Measurements from ENCODE around the gene FITM2. TPM values are rescaled to one million over a fixed set of nuclear protein-coding genes. Genes with fewer than 3 reads are reported as not detected.

FITM2 gene
- total RNA-seq, 1 experiment from 2014 or later, result 7.4 TPM

- Histone ChIP-seq H3K27ac (no peak overlapping the region), H3F3A (ENCODE audit: insufficient read depth, low read depth) (no peaks in the 10 kb centered on the region), H3K27me3 (ENCODE audit: insufficient read depth, low read depth) (peaks cover 46% of the 10 kb centered on the region), H3K79me2 (ENCODE audit: low read depth) (no peaks in the 10 kb centered on the region), H3K9me2 (ENCODE audit: insufficient read depth) (no peaks in the 10 kb centered on the region), H3K4me3 (no peak overlapping the region), H3K4me2 (no peak overlapping the region), H2AFZ (no peak overlapping the region), H3K4me1 (replicated peaks; ENCODE audit: insufficient read depth) (no peaks in the 10 kb centered on the region), H3K9me3 (ENCODE audit: insufficient read depth, low read depth) (no peaks in the 10 kb centered on the region), H3K36me3 (ENCODE audit: low read depth) (no peaks in the 10 kb centered on the region), H4K20me1 (ENCODE audit: insufficient read depth) (no peaks in the 10 kb centered on the region; the same call in 1 of the 2 replicates)
- intact Hi-C loops (cut with micrococcal nuclease; ENCODE audit: unreplicated experiment), result no loop called here
- ChIA-PET POLR2A (ENCODE audit: unreplicated experiment) (no interaction called here), CTCF (no interaction called here)
- BruUV-seq (replicated peaks), result no TSS peak
- no peak for DNase-seq
- TF ChIP-seq CTCF (conservative IDR thresholded peaks at IDR 0.05) (no peak), EZH2 (IDR thresholded peaks at IDR 0.05; ENCODE audit: low read depth) (no peak)
Measured at GRCh38 chr20:44273231-44274215, 37.5 kb downstream of the FITM2 start.

- CTCF ChIA-PET, result no interaction called here
- no peak overlapping the region for H3K4me2 ChIP-seq
- no TSS peak for BruUV-seq (replicated peaks)
- no peaks in the 10 kb centered on the region for H3K79me2 ChIP-seq (ENCODE audit: low read depth)
- TF ChIP-seq EZH2 (IDR thresholded peaks at IDR 0.05; ENCODE audit: low read depth), result no peak
- TF ChIP-seq CTCF (conservative IDR thresholded peaks at IDR 0.05), result peak; percentile 34
- no peaks in the 10 kb centered on the region; the same call in 1 of the 2 replicates for H4K20me1 ChIP-seq (ENCODE audit: insufficient read depth)
- no peak overlapping the region for H2AFZ ChIP-seq
- no peaks in the 10 kb centered on the region for H3K36me3 ChIP-seq (ENCODE audit: low read depth)
- no peaks in the 10 kb centered on the region for H3K9me2 ChIP-seq (ENCODE audit: insufficient read depth)
- H3K4me1 ChIP-seq (replicated peaks; ENCODE audit: insufficient read depth), result no peaks in the 10 kb centered on the region
- no peak overlapping the region for H3K27ac ChIP-seq
- no peaks in the 10 kb centered on the region for H3K9me3 ChIP-seq (ENCODE audit: insufficient read depth, low read depth)
- intact Hi-C loops (cut with micrococcal nuclease; ENCODE audit: unreplicated experiment), result no loop called here
- POLR2A ChIA-PET (ENCODE audit: unreplicated experiment), result no interaction called here
- peaks cover 53% of the 10 kb centered on the region for H3K27me3 ChIP-seq (ENCODE audit: insufficient read depth, low read depth)
- H3F3A ChIP-seq (ENCODE audit: insufficient read depth, low read depth), result no peaks in the 10 kb centered on the region
- H3K4me3 ChIP-seq, result no peak overlapping the region
- no peak for DNase-seq
Measured at GRCh38 chr20:44271915-44272663, 38.9 kb downstream of the FITM2 start.

- ChIA-PET POLR2A (ENCODE audit: unreplicated experiment) (no interaction called here), CTCF (no interaction called here)
- no peaks in the 10 kb centered on the region for H3F3A ChIP-seq (ENCODE audit: insufficient read depth, low read depth)
- H3K36me3 ChIP-seq (ENCODE audit: low read depth), result no peaks in the 10 kb centered on the region
- no peaks in the 10 kb centered on the region for H3K79me2 ChIP-seq (ENCODE audit: low read depth)
- H3K27ac ChIP-seq, result no peak overlapping the region
- no peaks in the 10 kb centered on the region for H4K20me1 ChIP-seq (ENCODE audit: insufficient read depth)
- H3K4me1 ChIP-seq (replicated peaks; ENCODE audit: insufficient read depth), result no peaks in the 10 kb centered on the region
- BruUV-seq (replicated peaks), result no TSS peak
- no peaks in the 10 kb centered on the region for H3K9me2 ChIP-seq (ENCODE audit: insufficient read depth)
- no peaks in the 10 kb centered on the region for H3K9me3 ChIP-seq (ENCODE audit: insufficient read depth, low read depth)
- no peak overlapping the region for H3K4me2 ChIP-seq
- intact Hi-C loops (cut with micrococcal nuclease; ENCODE audit: unreplicated experiment), result no loop called here
- H2AFZ ChIP-seq, result no peak overlapping the region
- H3K4me3 ChIP-seq, result no peak overlapping the region
- H3K27me3 ChIP-seq (ENCODE audit: insufficient read depth, low read depth), result peaks cover 49% of the 10 kb centered on the region
- no peak for TF ChIP-seq CTCF (conservative IDR thresholded peaks at IDR 0.05)
- TF ChIP-seq EZH2 (IDR thresholded peaks at IDR 0.05; ENCODE audit: low read depth), result no peak
- no peak for DNase-seq
Measured at GRCh38 chr20:44268802-44269201, 42.2 kb downstream of the FITM2 start.

Measured in PC-9 (cell line).